Measurements from ENCODE around the gene LZIC. TPM values are rescaled to one million over a fixed set of nuclear protein-coding genes. Genes with fewer than 3 reads are reported as not detected.

LZIC gene
- total RNA-seq, 4 donors from 2014 or later, result 21.6 to 40.2 (median 32.0) TPM

GRCh38 chr1:9904596-9904995 lies 38.6 kb downstream of the LZIC start:
- no peaks in the 10 kb centered on the region for H3K36me3 ChIP-seq
- H3K27ac ChIP-seq, result no peak overlapping the region
- H3K4me3 ChIP-seq, result no peak overlapping the region
- H3K9me3 ChIP-seq, result no peaks in the 10 kb centered on the region
- TF ChIP-seq EP300 (IDR thresholded peaks at IDR 0.05) (no peak), POLR2A (IDR thresholded peaks at IDR 0.05) (no peak), CTCF (IDR thresholded peaks at IDR 0.05) (no peak)
- no peaks in the 10 kb centered on the region for H3K27me3 ChIP-seq
- no peak for DNase-seq (ENCODE audit: low spot score in 2 of 2)
- WGBS, 2 donors, result 63 to 69% methylated on average over 3 of the region's 3 CpGs
- H3K4me1 ChIP-seq, result peaks cover 0 to 39% (median 19%) of the 10 kb centered on the region in 4 donors

- Histone ChIP-seq H3K36me3 (no peaks in the 10 kb centered on the region), H3K27me3 (no peaks in the 10 kb centered on the region), H3K9me3 (no peaks in the 10 kb centered on the region), H3K27ac (no peak overlapping the region), H3K4me1 (peaks cover 0 to 33% (median 13%) of the 10 kb centered on the region in 4 donors), H3K4me3 (no peak overlapping the region)
- DNase-seq (ENCODE audit: low spot score in 2 of 2), result no peak
- 81 to 85% methylated on average over 9 of the region's 9 CpGs for WGBS, 2 donors
- TF ChIP-seq POLR2A (IDR thresholded peaks at IDR 0.05), result no peak
- no peak for TF ChIP-seq CTCF (IDR thresholded peaks at IDR 0.05)
- no peak for TF ChIP-seq EP300 (IDR thresholded peaks at IDR 0.05)
These were observed 39.2 kb downstream of the LZIC start for GRCh38 chr1:9903801-9904527.

GRCh38 chr1:9902060-9902452 lies 41.1 kb downstream of the LZIC start:
- TF ChIP-seq CTCF (IDR thresholded peaks at IDR 0.05) (no peak), EP300 (IDR thresholded peaks at IDR 0.05) (no peak), POLR2A (IDR thresholded peaks at IDR 0.05) (no peak)
- Histone ChIP-seq H3K36me3 (no peaks in the 10 kb centered on the region), H3K4me3 (no peak overlapping the region), H3K4me1 (peaks cover 0 to 26% (median 10%) of the 10 kb centered on the region in 4 donors), H3K27ac (peak overlapping the region in 2 of 4 donors; percentile 12 to 76), H3K27me3 (no peaks in the 10 kb centered on the region), H3K9me3 (no peaks in the 10 kb centered on the region)
- 64 to 67% methylated on average over 6 of the region's 6 CpGs for WGBS, 2 donors
- DNase-seq (ENCODE audit: low spot score in 2 of 2), result no peak

- H3K27ac ChIP-seq, result peak overlapping the region in 3 of 4 donors; percentile 12 to 76 (median 56)
- H3K36me3 ChIP-seq, result no peaks in the 10 kb centered on the region
- TF ChIP-seq EP300 (IDR thresholded peaks at IDR 0.05), result no peak
- TF ChIP-seq CTCF (IDR thresholded peaks at IDR 0.05), result no peak
- TF ChIP-seq POLR2A (IDR thresholded peaks at IDR 0.05), result no peak
- no peaks in the 10 kb centered on the region for H3K27me3 ChIP-seq
- H3K4me3 ChIP-seq, result no peak overlapping the region
- 71 to 75% methylated on average over 9 of the region's 9 CpGs for whole genome bisulfite sequencing, 2 donors
- H3K4me1 ChIP-seq, result peaks cover 0 to 26% (median 10%) of the 10 kb centered on the region in 4 donors
- no peaks in the 10 kb centered on the region for H3K9me3 ChIP-seq
- no peak for DNase-seq (ENCODE audit: low spot score in 2 of 2)
These were observed 41.8 kb downstream of the LZIC start for GRCh38 chr1:9901148-9902059.
